Muscle of arm (tissue), 12 donors: ENCODE data around the gene CWC22. TPM values are rescaled to one million over a fixed set of nuclear protein-coding genes. Genes with fewer than 3 reads are reported as not detected.

Experiments
- DNase-seq: peaks from one replicate; pipeline ENCODE4 v3.0.0-alpha.2; 2013
- polyA plus RNA-seq, 12 donors: library from polyadenylated mRNA; unstranded; fragments of 120-200 nt; gene quantifications; one replicate each; pipeline ENCODE4 v1.2.1, GENCODE V29; 2013; ENCODE audit not compliant: insufficient read length in 12 of 12

The CWC22 gene
- polyA plus RNA-seq, 12 donors, result 19.1 to 32.7 (median 24.5) TPM; not detected in 1

GRCh38 chr2:179909845-179910734 is 97.0 kb downstream of the CWC22 start:
- DNase-seq, result no peak

- no peak for DNase-seq
Measured at GRCh38 chr2:179900655-179901054, 106.4 kb downstream of the CWC22 start.

- no peak for DNase-seq
Measured at GRCh38 chr2:179899666-179900065, 107.4 kb downstream of the CWC22 start.

GRCh38 chr2:179898873-179899272 is 108.2 kb downstream of the CWC22 start:
- no peak for DNase-seq

Other genes with a start within 250 kb of the CWC22 start
- 10 to 100 TPM in 11 of 12 donors, not detected in 1; 11.0 to 32.8 (median 19.8) TPM for gene ZNF385B, start 145.7 kb downstream of the CWC22 start, polyA plus RNA-seq